ENCODE results near the gene PCDHGA2.

GRCh38 chr5:141388661-141389060 lies 50.1 kb downstream of the PCDHGA2 start:
- TF ChIP-seq POLR2A (IDR thresholded peaks at IDR 0.05; ENCODE audit: extremely low read depth, insufficient read length) (no peak), CTCF (IDR thresholded peaks at IDR 0.05; ENCODE audit: low read depth, low read length) (no peak), MAX (IDR thresholded peaks at IDR 0.05; ENCODE audit: low read depth, low read length) (no peak)
